Panc1 (cell line): Measurements from ENCODE around the gene MGAT5. TPM values are rescaled to one million over a fixed set of nuclear protein-coding genes. Genes with fewer than 3 reads are reported as not detected.

Experiments
- ATAC-seq: fragments of 200-7000 bp; cut with Tn5 transposase; 2 replicates; pipeline ENCODE4 v1.9.1; 2020; ENCODE audit warnings: mild to moderate bottlenecking, moderate library complexity
- BruUV-seq: library from RNA; stranded (reverse); fragments of 400-500 nt; replicated peaks from 2 replicates; lab custom pipeline; 2021; lab: Mats Ljungman, UMichigan
- CTCF ChIA-PET: fragments of 300-600 bp; sonication (Branson Sonifier 250); formaldehyde crosslinking; loops from one replicate; lab custom pipeline; 2022; ENCODE audit warnings: antibody characterized with exemption; lab: Charles Lee
- POLR2A ChIA-PET: fragments of 300-600 bp; sonication (Branson Sonifier 250); formaldehyde crosslinking; loops from one replicate; lab custom pipeline; 2022; ENCODE audit warnings: antibody characterized with exemption; lab: Charles Lee
- DNase-seq: peaks from one replicate; pipeline ENCODE4 v3.0.0-alpha.2; 2010; ENCODE audit warnings: low read depth, low spot score
- H3K27ac ChIP-seq: 2 replicates; pipeline ENCODE4 v1.5.1; 2011; ENCODE audit warnings: mild to moderate bottlenecking, low read length, inconsistent platforms
- H3K27me3 ChIP-seq: fragments of 200-500 bp; sonication (Bioruptor generic); 2 replicates; pipeline ENCODE4 v1.6.0; 2014; ENCODE audit warnings: low read length, inconsistent platforms; ENCODE audit not compliant: control insufficient read depth, insufficient read depth
- H3K36me3 ChIP-seq: fragments of 200-500 bp; sonication (Bioruptor generic); 2 replicates; pipeline ENCODE4 v1.5.1; 2014; ENCODE audit warnings: inconsistent platforms, mild to moderate bottlenecking, low read length, moderate library complexity; ENCODE audit not compliant: control insufficient read depth, insufficient read depth
- H3K4me1 ChIP-seq: 2 replicates; pipeline ENCODE4 v1.5.1; 2011; ENCODE audit warnings: inconsistent platforms, mild to moderate bottlenecking, low read length, moderate library complexity; ENCODE audit not compliant: control insufficient read depth, insufficient read depth
- H3K4me3 ChIP-seq, 2 experiments: 2 replicates each; pipeline ENCODE4 v1.5.1; 2011 to 2012; ENCODE audit warnings: low read depth in 2 of 2, low read length in 2 of 2, mild to moderate bottlenecking in 2 of 2, inconsistent platforms in 1 of 2, moderate library complexity in 1 of 2
- H3K9me3 ChIP-seq: fragments of 200-500 bp; sonication (Bioruptor generic); 2 replicates; pipeline ENCODE4 v1.5.1; 2014; ENCODE audit warnings: low read depth, mild to moderate bottlenecking, inconsistent platforms, low read length, moderate library complexity; ENCODE audit not compliant: control insufficient read depth, insufficient read depth
- CTCF ChIP-seq: fragments of 450-650 bp; IDR thresholded peaks from 2 replicates; pipeline ENCODE4 v1.5.1; 2017; ENCODE audit warnings: mild to moderate bottlenecking
- POLR2AphosphoS5 ChIP-seq: IDR thresholded peaks from 2 replicates; pipeline ENCODE4 v1.6.1; 2012; ENCODE audit warnings: mild to moderate bottlenecking, low read depth, low read length, moderate library complexity
- REST ChIP-seq, 2 experiments: IDR thresholded peaks; 2 replicates each; pipeline ENCODE4 v1.6.1; 2011 to 2012; ENCODE audit warnings: low read depth in 2 of 2, control low read depth in 1 of 2, low read length in 1 of 2, mild to moderate bottlenecking in 1 of 2, moderate library complexity in 1 of 2; ENCODE audit not compliant: insufficient read depth in 1 of 2
- SIN3A ChIP-seq: IDR thresholded peaks from 2 replicates; pipeline ENCODE4 v1.6.1; 2012; ENCODE audit warnings: low read depth, mild to moderate bottlenecking, low read length, moderate library complexity, borderline replicate concordance; ENCODE audit not compliant: insufficient read depth
- TCF7L2 ChIP-seq: IDR thresholded peaks from 2 replicates; pipeline ENCODE4 v1.6.1; 2011; ENCODE audit warnings: mild to moderate bottlenecking, low read depth, low read length, inconsistent platforms
- in situ Hi-C: cut with HindIII; loops from 2 replicates; pipeline ENCODE4 v1.10.0; 2016; ENCODE audit warnings: low sequenced_read_pairs, low pct_unique_long_range_greater_than_20kb
- intact Hi-C: fragments of 100-400 bp; cut with micrococcal nuclease; formaldehyde crosslinking; loops from one replicate; pipeline ENCODE4 v1.10.0; 2022; ENCODE audit not compliant: unreplicated experiment
- total RNA-seq: library from RNA; stranded (reverse); gene quantifications from one replicate; pipeline ENCODE4 v1.2.1, GENCODE V29; 2021; ENCODE audit not compliant: unreplicated experiment

The MGAT5 gene
- total RNA-seq, 1 experiment from 2014 or later: 22.1 TPM

GRCh38 chr2:134243244-134243643 is 10.6 kb upstream of the MGAT5 start:
- in situ Hi-C loops (no loop called here), intact Hi-C loops (no loop called here)
- DNase-seq (no peak), ATAC-seq (no peak)
- no peaks in the 10 kb centered on the region for H3K36me3 ChIP-seq
- no peak overlapping the region for H3K27ac ChIP-seq
- no peak overlapping the region for H3K4me3 ChIP-seq
- CTCF ChIA-PET: interaction anchor here (1.8 kb wide), 1 partner anchor 125 kb away, joined by 7 read pairs; no protein-coding TSS in a partner anchor
- TF ChIP-seq SIN3A: no peak
- no peak for TF ChIP-seq REST (IDR thresholded peaks at IDR 0.05; ENCODE audit: insufficient read depth in 1 of 2, low read depth in 2 of 2, low read length in 1 of 2)
- no peaks in the 10 kb centered on the region for H3K4me1 ChIP-seq
- BruUV-seq: no TSS peak
- H3K27me3 ChIP-seq: no peaks in the 10 kb centered on the region
- no peaks in the 10 kb centered on the region for H3K9me3 ChIP-seq
- POLR2A ChIA-PET: no interaction called here

- Histone ChIP-seq H3K4me1 (no peaks in the 10 kb centered on the region), H3K4me3 (no peak overlapping the region), H3K27me3 (no peaks in the 10 kb centered on the region), H3K36me3 (no peaks in the 10 kb centered on the region), H3K27ac (no peak overlapping the region), H3K9me3 (no peaks in the 10 kb centered on the region)
- intact Hi-C loops: no loop called here
- ChIA-PET CTCF (interaction anchor here (1.8 kb wide), 1 partner anchor 126 kb away, joined by 7 read pairs; no protein-coding TSS in a partner anchor), POLR2A (no interaction called here)
- BruUV-seq: no TSS peak
- no peak for DNase-seq
- in situ Hi-C loops: no loop called here
- no peak for TF ChIP-seq TCF7L2
- no peak for ATAC-seq
Measured at GRCh38 chr2:134244086-134244485, 9.8 kb upstream of the MGAT5 start.

GRCh38 chr2:134244587-134244986 is 9.3 kb upstream of the MGAT5 start:
- in situ Hi-C loops: no loop called here
- ChIA-PET POLR2A (no interaction called here), CTCF (no interaction called here)
- ATAC-seq: no peak
- no TSS peak for BruUV-seq
- Histone ChIP-seq H3K36me3 (no peaks in the 10 kb centered on the region), H3K27ac (no peak overlapping the region), H3K27me3 (no peaks in the 10 kb centered on the region), H3K9me3 (no peaks in the 10 kb centered on the region), H3K4me1 (no peaks in the 10 kb centered on the region), H3K4me3 (no peak overlapping the region)
- DNase-seq: no peak
- no peak for TF ChIP-seq CTCF
- no peak for TF ChIP-seq POLR2AphosphoS5
- intact Hi-C loops: no loop called here
